ENCODE data around the gene DISC1.
A peak's percentile ranks its signal among the peaks of the same experiment; 100 is the strongest.
"Not testable (repeated sequence)": the region's sequence is repeated elsewhere in the genome, so short reads cannot be mapped to it uniquely, and the experiment has no call there.

DISC1 gene

GRCh38 chr1:231612393-231613089 lies 14.0 kb upstream of the DISC1 start:
- TF ChIP-seq CTCF (IDR thresholded peaks at IDR 0.05; ENCODE audit: insufficient read depth, low read depth, low read length, missing control alignments), result no peak
- peak; percentile 68 for DNase-seq (ENCODE audit: low read depth)
- no peak overlapping the region for H3K4me3 ChIP-seq (ENCODE audit: low read depth, low read length)

DNA sequence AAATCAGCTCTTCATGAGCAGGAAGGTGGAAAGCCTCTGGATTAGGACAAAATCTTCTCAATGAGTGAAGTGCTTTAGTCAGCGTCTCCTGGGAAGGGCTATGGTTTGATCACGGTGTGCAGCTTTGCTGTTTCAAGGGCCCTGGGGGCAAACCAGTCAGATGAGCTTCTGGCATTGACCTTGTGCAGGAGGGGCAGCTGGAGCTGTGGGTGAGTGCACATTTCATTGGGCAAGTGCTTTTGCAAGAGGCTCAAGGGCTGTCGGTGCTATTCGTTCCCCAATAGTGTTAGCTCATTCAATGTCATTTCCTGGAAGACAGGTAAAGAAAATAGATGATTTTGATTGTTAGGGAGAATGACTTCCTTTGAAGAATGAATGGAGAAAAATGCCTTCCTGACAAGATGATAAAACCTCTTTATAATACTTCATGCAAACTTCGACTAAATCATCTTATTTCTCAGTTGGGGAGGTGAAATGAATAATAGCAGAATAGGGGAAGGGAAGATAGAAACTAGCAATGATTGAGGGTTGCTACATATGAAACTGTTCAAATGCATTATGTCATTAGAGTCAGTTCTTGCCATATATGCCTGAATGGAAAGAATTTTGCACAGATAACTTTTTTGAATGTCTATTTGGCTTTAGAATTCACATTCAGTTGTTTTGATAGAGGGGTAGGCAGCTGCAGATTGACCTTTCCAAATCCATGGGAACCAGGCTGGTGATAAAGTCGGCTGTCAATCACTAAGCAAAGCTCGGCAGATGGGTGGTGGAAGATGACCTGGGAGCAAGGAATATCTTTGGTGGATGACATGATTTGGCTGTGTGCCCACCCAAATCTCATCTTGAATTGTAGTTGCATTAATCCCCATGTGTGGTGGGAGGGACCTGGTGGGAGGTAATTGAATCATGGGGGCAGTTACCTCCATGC lies 12.9 kb upstream of the DISC1 start:
- DNase-seq (ENCODE audit: low read depth), result peak; percentile 21
- H3K4me3 ChIP-seq (ENCODE audit: low read depth, low read length), result no peak overlapping the region
- no peak for TF ChIP-seq CTCF (IDR thresholded peaks at IDR 0.05; ENCODE audit: insufficient read depth, low read depth, low read length, missing control alignments)

GRCh38 chr1:231616667-231617066 lies 9.9 kb upstream of the DISC1 start:
- DNase-seq (ENCODE audit: low read depth), result no peak
- TF ChIP-seq CTCF (IDR thresholded peaks at IDR 0.05; ENCODE audit: insufficient read depth, low read depth, low read length, missing control alignments), result no peak
- no peak overlapping the region for H3K4me3 ChIP-seq (ENCODE audit: low read depth, low read length)

DNA sequence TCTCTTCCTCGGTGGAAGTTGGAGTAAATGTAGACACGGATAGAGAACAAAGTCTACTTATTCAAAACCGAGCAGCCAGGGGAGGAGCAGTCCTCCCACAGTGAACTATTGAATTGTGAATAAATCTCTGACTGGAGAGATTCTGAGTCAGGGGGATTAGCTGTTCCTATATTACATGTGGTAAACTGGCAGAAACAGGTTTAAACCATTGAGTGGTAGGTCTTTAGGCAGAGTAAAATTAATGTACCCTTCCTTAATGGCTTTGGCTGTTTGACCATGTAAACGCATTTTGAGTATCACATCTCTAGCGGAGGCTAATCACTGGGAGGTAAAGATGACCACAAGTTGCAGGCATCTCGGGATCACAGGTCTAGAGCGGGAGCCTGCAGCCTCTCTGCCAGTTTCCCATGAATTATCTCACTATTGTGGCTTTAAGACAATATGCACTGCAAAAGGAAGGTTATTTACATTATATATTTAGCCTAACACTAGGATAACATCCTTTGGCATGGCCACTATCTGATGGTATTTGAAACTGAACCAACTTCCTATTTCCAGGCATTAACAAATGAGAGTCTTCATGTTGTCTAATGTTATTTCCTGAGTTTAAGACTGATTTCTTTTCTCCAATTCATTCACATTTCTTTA lies 7.9 kb upstream of the DISC1 start:
- no peak for DNase-seq (ENCODE audit: low read depth)
- no peak overlapping the region for H3K4me3 ChIP-seq (ENCODE audit: low read depth, low read length)
- no peak for TF ChIP-seq CTCF (IDR thresholded peaks at IDR 0.05; ENCODE audit: insufficient read depth, low read depth, low read length, missing control alignments)

- DNase-seq (ENCODE audit: low read depth), result no peak
- no peak for TF ChIP-seq CTCF (IDR thresholded peaks at IDR 0.05; ENCODE audit: insufficient read depth, low read depth, low read length, missing control alignments)
- no peak overlapping the region for H3K4me3 ChIP-seq (ENCODE audit: low read depth, low read length)
Measured at GRCh38 chr1:231619257-231619634, 7.3 kb upstream of the DISC1 start.

DNA sequence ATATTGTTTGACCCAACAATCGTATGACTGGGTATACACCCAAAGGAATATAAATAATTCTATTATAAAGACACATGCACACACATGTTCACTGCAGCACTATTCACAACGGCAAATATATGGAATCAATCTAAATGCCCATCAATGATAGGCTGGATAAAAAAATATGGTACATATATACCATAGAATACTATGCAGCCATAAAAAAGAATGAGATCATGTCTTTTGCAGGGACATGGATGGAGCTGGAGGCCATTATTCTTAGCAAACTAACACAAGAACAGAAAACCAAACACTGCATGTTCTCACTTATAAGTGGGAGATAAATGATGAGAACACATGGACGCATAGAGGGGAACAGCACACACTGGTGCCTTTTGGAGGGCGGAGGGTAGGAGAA lies 1.5 kb upstream of the DISC1 start:
- not testable (repeated sequence) for DNase-seq (ENCODE audit: low read depth); H3K4me3 ChIP-seq (ENCODE audit: low read depth, low read length)

GRCh38 chr1:231625975-231626534 lies 535 bp upstream of the DISC1 start:
- TF ChIP-seq CTCF (IDR thresholded peaks at IDR 0.05; ENCODE audit: insufficient read depth, low read depth, low read length, missing control alignments), result no peak
- peak overlapping the region; percentile 57; the same call in 1 of the 2 replicates for H3K4me3 ChIP-seq (ENCODE audit: low read depth, low read length)
- DNase-seq (ENCODE audit: low read depth), result peak; percentile 7
